ENCODE data around the gene KCNQ5. TPM values are rescaled to one million over a fixed set of nuclear protein-coding genes. Genes with fewer than 3 reads are reported as not detected.

KCNQ5 gene
- total and polyA plus RNA-seq, 10 of the 15 experiments (the other 5 are each of a cell fraction or from before 2014, with no cell fraction given), result 0.60 to 16.2 (median 3.2) TPM

DNA sequence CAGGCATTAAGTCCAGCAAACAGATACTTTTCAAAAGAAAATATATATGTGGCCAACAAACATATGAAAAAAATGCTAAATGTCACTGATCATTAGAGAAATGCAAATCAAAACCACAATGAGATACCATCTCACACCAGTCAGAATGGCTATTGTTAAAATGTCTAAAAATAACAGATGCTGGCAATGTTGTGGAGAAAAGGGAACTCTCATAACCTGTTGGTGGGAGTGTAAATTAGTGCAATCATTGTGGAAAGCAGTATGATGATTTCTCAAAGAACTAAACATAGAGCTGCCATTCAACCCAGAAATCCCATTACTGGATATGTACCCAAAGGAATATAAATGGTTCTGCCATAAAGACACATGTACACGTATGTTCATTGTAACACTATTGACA lies 20.6 kb downstream of the KCNQ5 start (continued):
- TF ChIP-seq SKIL (IDR thresholded peaks at IDR 0.05; ENCODE audit: low read depth, poor library complexity, severe bottlenecking) (peak; percentile 28), RAD51 (IDR thresholded peaks at IDR 0.05) (no peak), IKZF1 (conservative IDR thresholded peaks at IDR 0.05) (peak; percentile 64; the same call in 1 of the 2 replicates), BHLHE40 (IDR thresholded peaks at IDR 0.05; ENCODE audit: borderline replicate concordance in 1 of 2, low read depth in 2 of 2, low read length in 1 of 2) (peak in 1 of 2 experiments; percentile 33; a peak in 1 of 4 replicates), MEF2A (IDR thresholded peaks at IDR 0.05; ENCODE audit: insufficient read depth, low read depth, low read length) (peak; percentile 33; the same call in 1 of the 2 replicates), MTA2 (IDR thresholded peaks at IDR 0.05; ENCODE audit: low read depth) (peak; percentile 94)
- TF ChIP-seq, protein P1, sequence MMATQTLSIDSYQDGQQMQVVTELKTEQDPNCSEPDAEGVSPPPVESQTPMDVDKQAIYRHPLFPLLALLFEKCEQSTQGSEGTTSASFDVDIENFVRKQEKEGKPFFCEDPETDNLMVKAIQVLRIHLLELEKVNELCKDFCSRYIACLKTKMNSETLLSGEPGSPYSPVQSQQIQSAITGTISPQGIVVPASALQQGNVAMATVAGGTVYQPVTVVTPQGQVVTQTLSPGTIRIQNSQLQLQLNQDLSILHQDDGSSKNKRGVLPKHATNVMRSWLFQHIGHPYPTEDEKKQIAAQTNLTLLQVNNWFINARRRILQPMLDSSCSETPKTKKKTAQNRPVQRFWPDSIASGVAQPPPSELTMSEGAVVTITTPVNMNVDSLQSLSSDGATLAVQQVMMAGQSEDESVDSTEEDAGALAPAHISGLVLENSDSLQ (IDR thresholded peaks at IDR 0.05), result peak; percentile 72

DNA sequence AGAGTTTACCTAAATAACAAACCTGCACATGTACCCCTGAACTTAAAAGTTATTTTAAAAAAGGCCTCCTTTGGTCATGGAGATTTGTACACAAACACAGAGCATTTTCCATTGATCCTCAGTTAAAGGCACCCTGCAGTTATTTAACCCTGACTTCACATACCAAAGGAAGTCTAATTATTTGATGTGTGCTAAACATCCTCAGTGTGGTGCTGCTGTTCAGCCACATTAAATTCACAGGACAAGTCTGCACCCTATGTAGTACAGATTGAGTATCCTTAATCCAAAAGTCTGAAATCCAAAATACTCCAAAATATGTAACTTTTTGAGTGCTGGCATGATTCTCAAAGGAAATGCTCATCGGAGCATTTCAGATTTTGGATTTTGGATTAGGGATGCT lies 21.4 kb downstream of the KCNQ5 start:
- H3K36me3 ChIP-seq (ENCODE audit: control insufficient read depth in 2 of 2, insufficient read depth in 2 of 2, low read length in 1 of 2), result no peaks in the 10 kb centered on the region; a peak in 2 of 4 replicates
- RAD21 ChIA-PET (ENCODE audit: unreplicated experiment), result interaction anchor here (0.7 to 11.1 kb wide), 6 partner anchors 10 to 486 kb away, joined by 3 to 172 read pairs (median 10); partner anchors contain the start of gene KCNQ5
- H3K9me3 ChIP-seq (replicated peaks; ENCODE audit: control insufficient read depth, insufficient read depth, low read length), result no peaks in the 10 kb centered on the region; the same call in 2 of the 3 replicates
- no peak overlapping the region for H3K9ac ChIP-seq (ENCODE audit: control insufficient read depth, insufficient read depth, low read length)
- no peaks in the 10 kb centered on the region for H3K27me3 ChIP-seq (replicated peaks in 1 of 2; ENCODE audit: control insufficient read depth in 2 of 2, insufficient read depth in 2 of 2, low read length in 1 of 2)
- no peak for FAIRE-seq
- SMC1A ChIA-PET (ENCODE audit: uncharacterized antibody, unreplicated experiment), result interaction anchor here (0.7 to 12.1 kb wide), 8 partner anchors 8 to 487 kb away, joined by 3 to 163 read pairs (median 6); no protein-coding TSS in a partner anchor
- peaks cover 51% of the 10 kb centered on the region for H3K79me2 ChIP-seq (ENCODE audit: control insufficient read depth, insufficient read depth, low read length)
- H2AFZ ChIP-seq (ENCODE audit: control insufficient read depth, low read depth, low read length), result no peak overlapping the region
- in situ Hi-C loops (cut with MboI) (no loop called here), intact Hi-C loops (cut with micrococcal nuclease; ENCODE audit: unreplicated experiment) (no loop called here)
- CTCF ChIA-PET, result interaction anchor here (1.0 to 5.6 kb wide), 9 partner anchors 8 to 487 kb away, joined by 3 to 53 read pairs (median 5); partner anchors contain the start of gene KCNQ5
- no peak overlapping the region for H3K4me3 ChIP-seq
- DNase-seq (ENCODE audit: low read depth, low spot score), result no peak
- peaks cover 4% of the 10 kb centered on the region; the same call in 1 of the 2 replicates for H3K4me1 ChIP-seq (ENCODE audit: control insufficient read depth, insufficient read depth, low read length)
- H3K4me2 ChIP-seq (ENCODE audit: control insufficient read depth, insufficient read depth), result no peak overlapping the region
- no peak overlapping the region for H3K27ac ChIP-seq (ENCODE audit: control insufficient read depth, insufficient read depth)
- BruUV-seq (replicated peaks), result no TSS peak
- ATAC-seq, result peak; percentile 30; the same call in 1 of the 3 replicates
- POLR2A ChIA-PET, result interaction anchor here (1.0 to 1.7 kb wide), 3 partner anchors 23 to 46 kb away, joined by 4 to 7 read pairs (median 4); no protein-coding TSS in a partner anchor
- H4K20me1 ChIP-seq (ENCODE audit: control insufficient read depth, insufficient read depth), result no peaks in the 10 kb centered on the region
- 95% methylated on average over 1 of the region's 1 CpG for WGBS (ENCODE audit: insufficient coverage, insufficient replicate concordance, low lambda C conversion rate, missing lambda C conversion rate)
- TF ChIP-seq POLR2AphosphoS2 (IDR thresholded peaks at IDR 0.05; ENCODE audit: low read depth, low read length), result no peak
- no peak for TF ChIP-seq POLR2AphosphoS5 (IDR thresholded peaks at IDR 0.05; ENCODE audit: low read length)
- no peak for TF ChIP-seq NBN (IDR thresholded peaks at IDR 0.05)
- TF ChIP-seq BRCA1 (IDR thresholded peaks at IDR 0.05; ENCODE audit: low read depth, low read length), result no peak
- TF ChIP-seq PAX8 (IDR thresholded peaks at IDR 0.05), result no peak
- TF ChIP-seq MYB (IDR thresholded peaks at IDR 0.05; ENCODE audit: borderline replicate concordance, low read depth, low read length), result no peak
- TF ChIP-seq EP300 (IDR thresholded peaks at IDR 0.05; ENCODE audit: borderline replicate concordance in 1 of 2, control insufficient read depth in 1 of 2, low read depth in 2 of 2, low read length in 2 of 2), result no peak
- TF ChIP-seq USF2 (IDR thresholded peaks at IDR 0.05; ENCODE audit: borderline replicate concordance, low read depth, low read length), result no peak
- TF ChIP-seq RAD21 (IDR thresholded peaks at IDR 0.05; ENCODE audit: insufficient read depth, low read depth, low read length), result peak; percentile 57
- no peak for TF ChIP-seq BACH1 (IDR thresholded peaks at IDR 0.05; ENCODE audit: borderline replicate concordance)
- no peak for TF ChIP-seq LARP7 (IDR thresholded peaks at IDR 0.05)
- no peak for TF ChIP-seq IKZF2 (IDR thresholded peaks at IDR 0.05)
- TF ChIP-seq SMAD5 (IDR thresholded peaks at IDR 0.05; ENCODE audit: low read depth), result no peak

Measured in GM12878 (cell line).